HG03108 (cell line): ENCODE measurements around the gene MYH14.
"Not testable (repeated sequence)": the region's sequence is repeated elsewhere in the genome, so short reads cannot be mapped to it uniquely, and the experiment has no call there.

Experiments
- ATAC-seq: cut with Tn5 transposase; IDR thresholded peaks from one replicate; pipeline ENCODE4 v1.9.1; 2021; ENCODE audit warnings: moderate library complexity; ENCODE audit not compliant: unreplicated experiment

Gene MYH14

GRCh38 chr19:50223439-50223716 lies 20.0 kb downstream of the MYH14 start:
- ATAC-seq: no peak

- ATAC-seq: no peak
Measured at GRCh38 chr19:50224986-50225747, 21.7 kb downstream of the MYH14 start.

GRCh38 chr19:50226536-50226935 lies 23.1 kb downstream of the MYH14 start:
- no peak for ATAC-seq

- ATAC-seq: not testable (repeated sequence)
Measured at GRCh38 chr19:50228153-50228552, 24.7 kb downstream of the MYH14 start.

- no peak for ATAC-seq
Measured at GRCh38 chr19:50230379-50231351, 27.2 kb downstream of the MYH14 start.

- ATAC-seq: not testable (repeated sequence)
Measured at GRCh38 chr19:50231417-50231816, 28.0 kb downstream of the MYH14 start.

- no peak for ATAC-seq
Measured at GRCh38 chr19:50231821-50232220, 28.4 kb downstream of the MYH14 start.

- ATAC-seq: no peak
Measured at GRCh38 chr19:50232600-50232999, 29.2 kb downstream of the MYH14 start.

- ATAC-seq: no peak
Measured at GRCh38 chr19:50233308-50233910, 30.0 kb downstream of the MYH14 start.

GRCh38 chr19:50237493-50237892 lies 34.1 kb downstream of the MYH14 start:
- ATAC-seq: not testable (repeated sequence)

- ATAC-seq: no peak
Measured at GRCh38 chr19:50238043-50238442, 34.6 kb downstream of the MYH14 start.

GRCh38 chr19:50239921-50240590 lies 36.6 kb downstream of the MYH14 start:
- no peak for ATAC-seq

GRCh38 chr19:50242581-50242980 lies 39.2 kb downstream of the MYH14 start:
- ATAC-seq: no peak

GRCh38 chr19:50244695-50245094 lies 41.3 kb downstream of the MYH14 start:
- no peak for ATAC-seq

GRCh38 chr19:50248413-50248812 lies 45.0 kb downstream of the MYH14 start:
- no peak for ATAC-seq

GRCh38 chr19:50248826-50249225 lies 45.4 kb downstream of the MYH14 start:
- no peak for ATAC-seq

- no peak for ATAC-seq
Measured at GRCh38 chr19:50249636-50250035, 46.2 kb downstream of the MYH14 start.

GRCh38 chr19:50250450-50251136 lies 47.2 kb downstream of the MYH14 start:
- no peak for ATAC-seq

GRCh38 chr19:50252111-50252886 lies 48.9 kb downstream of the MYH14 start:
- no peak for ATAC-seq

GRCh38 chr19:50252887-50253268 lies 49.5 kb downstream of the MYH14 start:
- no peak for ATAC-seq
